Mammary epithelial cell (primary cell): ENCODE results near the gene SIL1.

Experiments
- CTCF ChIP-seq, 2 donors: IDR thresholded peaks in 1 of 2; conservative IDR thresholded peaks in 1 of 2; 2 replicates each; pipeline ENCODE4 v1.5.1; 2011 to 2012; ENCODE audit warnings: inconsistent platforms in 2 of 2, low read length in 2 of 2, mild to moderate bottlenecking in 2 of 2, control low read depth in 1 of 2, low read depth in 1 of 2; ENCODE audit not compliant: insufficient read depth in 1 of 2; ENCODE audit errors: extremely low read depth in 1 of 2
- EZH2 ChIP-seq: IDR thresholded peaks from 2 replicates; pipeline ENCODE4 v1.6.1; 2012; ENCODE audit warnings: low read length, inconsistent platforms, borderline replicate concordance

- TF ChIP-seq CTCF (conservative IDR thresholded peaks at IDR 0.05 in 1 of 2, IDR thresholded peaks at IDR 0.05 in 1 of 2; ENCODE audit: extremely low read depth in 1 of 2, insufficient read depth in 1 of 2, low read depth in 1 of 2, low read length in 2 of 2) (no peak), EZH2 (no peak)
Observed at GRCh38 chr5:139043157-139043905, 154.8 kb downstream of the SIL1 start.
